Astrocyte (in vitro differentiated cells and primary cell): Measurements from ENCODE around the gene PDGFRB. TPM values are rescaled to one million over a fixed set of nuclear protein-coding genes. Genes with fewer than 3 reads are reported as not detected.

Source experiments
- DNase-seq: peaks from one replicate; pipeline ENCODE4 v3.0.0-alpha.2; 2010; ENCODE audit warnings: low read depth
- FAIRE-seq: peaks from 2 replicates; lab custom pipeline; 2011; peaks lifted over from hg19 to GRCh38; lab: Jason Lieb, UNC
- H2AFZ ChIP-seq: 2 replicates; pipeline ENCODE4 v1.6.0; 2012; ENCODE audit warnings: low read depth, low read length, inconsistent platforms
- H3K27ac ChIP-seq: 2 replicates; pipeline ENCODE4 v1.5.1; 2011; ENCODE audit warnings: low read depth, low read length, inconsistent platforms
- H3K27me3 ChIP-seq: 2 replicates; pipeline ENCODE4 v1.6.0; 2011; ENCODE audit warnings: low read length, inconsistent platforms; ENCODE audit not compliant: insufficient read depth
- H3K36me3 ChIP-seq: 2 replicates; pipeline ENCODE4 v1.5.1; 2011; ENCODE audit warnings: low read length, inconsistent platforms; ENCODE audit not compliant: insufficient read depth
- H3K4me1 ChIP-seq: 2 replicates; pipeline ENCODE4 v1.5.1; 2011; ENCODE audit warnings: low read length, inconsistent platforms; ENCODE audit not compliant: insufficient read depth
- H3K4me2 ChIP-seq: 2 replicates; pipeline ENCODE4 v1.6.0; 2012; ENCODE audit warnings: low read length, inconsistent platforms
- H3K4me3 ChIP-seq: 2 replicates; pipeline ENCODE4 v1.5.1; 2011; ENCODE audit warnings: low read depth, mild to moderate bottlenecking, low read length, inconsistent platforms; ENCODE audit not compliant: insufficient read depth
- H3K79me2 ChIP-seq: 2 replicates; pipeline ENCODE4 v1.6.0; 2012; ENCODE audit warnings: mild to moderate bottlenecking, low read length, inconsistent platforms; ENCODE audit not compliant: insufficient read depth
- H3K9ac ChIP-seq: 2 replicates; pipeline ENCODE4 v1.6.0; 2012; ENCODE audit warnings: mild to moderate bottlenecking, low read length, inconsistent platforms
- H3K9me3 ChIP-seq: 2 replicates; pipeline ENCODE4 v1.5.1; 2012; ENCODE audit warnings: low read depth, mild to moderate bottlenecking, low read length, inconsistent platforms; ENCODE audit not compliant: insufficient read depth
- H4K20me1 ChIP-seq: 2 replicates; pipeline ENCODE4 v1.6.0; 2012; ENCODE audit warnings: low read length, inconsistent platforms; ENCODE audit not compliant: insufficient read depth
- H3K27ac Mint-ChIP-seq: one replicate; pipeline ENCODE4 v1.8.0; 2021; ENCODE audit warnings: mild to moderate bottlenecking, mixed read lengths; ENCODE audit not compliant: unreplicated experiment
- H3K27me3 Mint-ChIP-seq: one replicate; pipeline ENCODE4 v1.8.0; 2021; ENCODE audit warnings: low read depth, mixed read lengths; ENCODE audit not compliant: unreplicated experiment
- H3K36me3 Mint-ChIP-seq: one replicate; pipeline ENCODE4 v1.8.0; 2021; ENCODE audit warnings: low read depth, mixed read lengths; ENCODE audit not compliant: unreplicated experiment
- H3K4me1 Mint-ChIP-seq: one replicate; pipeline ENCODE4 v1.8.0; 2021; ENCODE audit warnings: low read depth, mixed read lengths; ENCODE audit not compliant: unreplicated experiment
- H3K4me3 Mint-ChIP-seq: one replicate; pipeline ENCODE4 v1.8.0; 2021; ENCODE audit warnings: mild to moderate bottlenecking, moderate library complexity, mixed read lengths; ENCODE audit not compliant: unreplicated experiment
- H3K9me3 Mint-ChIP-seq: one replicate; pipeline ENCODE4 v1.8.0; 2021; ENCODE audit warnings: mild to moderate bottlenecking, mixed read lengths; ENCODE audit not compliant: unreplicated experiment
- EZH2 ChIP-seq: IDR thresholded peaks from 2 replicates; pipeline ENCODE4 v1.6.1; 2012; ENCODE audit warnings: mild to moderate bottlenecking, low read length, inconsistent platforms; ENCODE audit not compliant: insufficient read depth
- total RNA-seq: library from RNA; stranded (reverse); gene quantifications from 2 replicates; pipeline ENCODE4 v1.2.1, GENCODE V29; 2021
- TF ChIP-seq, protein P1 (sequence below): IDR thresholded peaks from 2 replicates; pipeline ENCODE4 v1.5.1; 2011; ENCODE audit warnings: low read depth, mild to moderate bottlenecking, inconsistent platforms, low read length, moderate library complexity; ENCODE audit not compliant: insufficient read depth

Gene PDGFRB
- total RNA-seq, 1 donor from 2014 or later = 78.8 TPM

DNA sequence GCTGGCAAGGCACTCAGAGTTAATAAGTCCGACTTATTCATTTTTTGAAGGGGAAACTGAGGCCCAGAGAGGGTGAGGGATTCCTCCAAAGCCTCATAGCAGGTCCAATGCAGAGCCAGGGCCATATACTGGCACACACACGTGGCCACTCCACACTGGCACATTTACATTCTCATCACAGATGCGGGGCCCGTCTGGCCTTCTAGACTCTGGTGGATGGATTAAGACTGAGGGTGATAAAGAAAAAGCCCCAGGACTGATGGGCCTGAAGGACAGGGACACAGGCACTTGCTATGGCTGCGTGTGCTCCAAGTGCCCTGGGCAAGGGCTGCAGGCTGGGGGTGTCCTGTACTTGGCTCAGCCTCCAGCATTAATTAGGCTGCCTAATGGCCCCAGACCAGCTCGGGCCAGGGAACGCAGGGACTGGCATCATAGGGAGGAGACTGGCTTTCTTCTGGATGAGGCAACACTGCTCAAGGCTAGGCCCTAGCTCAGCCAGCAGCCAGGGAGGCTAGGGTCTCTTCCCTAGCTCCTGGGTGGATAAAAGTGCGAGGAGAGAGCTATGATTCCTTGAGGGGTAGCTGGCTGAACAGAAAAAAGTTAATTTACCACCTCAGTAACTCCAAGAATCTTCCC is 40.8 kb downstream of the PDGFRB start:
- H3K27ac ChIP-seq = no peak overlapping the region
- no peak overlapping the region for H3K9ac ChIP-seq
- H3K36me3 Mint-ChIP-seq = peaks cover 11% of the 10 kb centered on the region
- DNase-seq (no peak), FAIRE-seq (no peak)
- H3K4me2 ChIP-seq = no peak overlapping the region
- no peaks in the 10 kb centered on the region for H3K9me3 ChIP-seq
- H2AFZ ChIP-seq = no peak overlapping the region
- peaks cover 2% of the 10 kb centered on the region for H3K27me3 Mint-ChIP-seq
- no peaks in the 10 kb centered on the region for H3K27me3 ChIP-seq
- no peak overlapping the region for H3K4me3 Mint-ChIP-seq
- H3K9me3 Mint-ChIP-seq = no peaks in the 10 kb centered on the region
- no peaks in the 10 kb centered on the region for H3K79me2 ChIP-seq
- peaks cover 25% of the 10 kb centered on the region for H3K36me3 ChIP-seq
- H3K4me1 Mint-ChIP-seq = peaks cover 23% of the 10 kb centered on the region
- H3K4me3 ChIP-seq = no peak overlapping the region
- no peak overlapping the region for H3K27ac Mint-ChIP-seq
- no peaks in the 10 kb centered on the region for H4K20me1 ChIP-seq
- TF ChIP-seq, protein P1, sequence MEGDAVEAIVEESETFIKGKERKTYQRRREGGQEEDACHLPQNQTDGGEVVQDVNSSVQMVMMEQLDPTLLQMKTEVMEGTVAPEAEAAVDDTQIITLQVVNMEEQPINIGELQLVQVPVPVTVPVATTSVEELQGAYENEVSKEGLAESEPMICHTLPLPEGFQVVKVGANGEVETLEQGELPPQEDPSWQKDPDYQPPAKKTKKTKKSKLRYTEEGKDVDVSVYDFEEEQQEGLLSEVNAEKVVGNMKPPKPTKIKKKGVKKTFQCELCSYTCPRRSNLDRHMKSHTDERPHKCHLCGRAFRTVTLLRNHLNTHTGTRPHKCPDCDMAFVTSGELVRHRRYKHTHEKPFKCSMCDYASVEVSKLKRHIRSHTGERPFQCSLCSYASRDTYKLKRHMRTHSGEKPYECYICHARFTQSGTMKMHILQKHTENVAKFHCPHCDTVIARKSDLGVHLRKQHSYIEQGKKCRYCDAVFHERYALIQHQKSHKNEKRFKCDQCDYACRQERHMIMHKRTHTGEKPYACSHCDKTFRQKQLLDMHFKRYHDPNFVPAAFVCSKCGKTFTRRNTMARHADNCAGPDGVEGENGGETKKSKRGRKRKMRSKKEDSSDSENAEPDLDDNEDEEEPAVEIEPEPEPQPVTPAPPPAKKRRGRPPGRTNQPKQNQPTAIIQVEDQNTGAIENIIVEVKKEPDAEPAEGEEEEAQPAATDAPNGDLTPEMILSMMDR = no peak
- TF ChIP-seq EZH2 = no peak
- peaks cover 22% of the 10 kb centered on the region for H3K4me1 ChIP-seq

GRCh38 chr5:150114102-150114641 is 41.5 kb downstream of the PDGFRB start:
- H3K27me3 ChIP-seq = no peaks in the 10 kb centered on the region
- no peak overlapping the region for H3K4me3 ChIP-seq
- H3K4me1 ChIP-seq = peaks cover 22% of the 10 kb centered on the region
- FAIRE-seq = no peak
- peaks cover 5% of the 10 kb centered on the region for H3K36me3 Mint-ChIP-seq
- no peak overlapping the region for H3K4me2 ChIP-seq
- no peak overlapping the region for H3K27ac ChIP-seq
- H3K27me3 Mint-ChIP-seq = no peaks in the 10 kb centered on the region
- no peak overlapping the region for H3K9ac ChIP-seq
- H2AFZ ChIP-seq = no peak overlapping the region
- no peak for DNase-seq
- H3K9me3 ChIP-seq = no peaks in the 10 kb centered on the region
- H3K27ac Mint-ChIP-seq = no peak overlapping the region
- H3K4me3 Mint-ChIP-seq = no peak overlapping the region
- peaks cover 23% of the 10 kb centered on the region for H3K36me3 ChIP-seq
- peaks cover 23% of the 10 kb centered on the region for H3K4me1 Mint-ChIP-seq
- no peaks in the 10 kb centered on the region for H4K20me1 ChIP-seq
- peaks cover 2% of the 10 kb centered on the region for H3K9me3 Mint-ChIP-seq
- TF ChIP-seq, protein P1 = no peak
- TF ChIP-seq EZH2 = no peak
- H3K79me2 ChIP-seq = no peaks in the 10 kb centered on the region
